T-helper 9 cell (primary cell): Measurements from ENCODE around the gene SH3PXD2A.
A peak's percentile ranks its signal among the peaks of the same experiment; 100 is the strongest.

Experiments used
- DNase-seq: peaks from one replicate; pipeline ENCODE4 v3.0.0-alpha.2; 2020

The SH3PXD2A gene

GRCh38 chr10:103574097-103575061, 281.0 kb downstream of the SH3PXD2A start:
- no peak for DNase-seq

GRCh38 chr10:103573205-103573487, 282.2 kb downstream of the SH3PXD2A start:
- no peak for DNase-seq

- DNase-seq: no peak
Measured at GRCh38 chr10:103572347-103573204, 282.8 kb downstream of the SH3PXD2A start.

- DNase-seq: no peak
Measured at GRCh38 chr10:103571656-103571975, 283.8 kb downstream of the SH3PXD2A start.

- no peak for DNase-seq
Measured at GRCh38 chr10:103570844-103571655, 284.3 kb downstream of the SH3PXD2A start.

- DNase-seq: no peak
Measured at GRCh38 chr10:103569896-103570295, 285.5 kb downstream of the SH3PXD2A start.

- DNase-seq: no peak
Measured at GRCh38 chr10:103568505-103568904, 286.9 kb downstream of the SH3PXD2A start.

- DNase-seq: no peak
Measured at GRCh38 chr10:103566536-103566935, 288.8 kb downstream of the SH3PXD2A start.

GRCh38 chr10:103564776-103565520, 290.4 kb downstream of the SH3PXD2A start:
- peak; percentile 16 for DNase-seq

- DNase-seq: no peak
Measured at GRCh38 chr10:103564116-103564501, 291.3 kb downstream of the SH3PXD2A start.

GRCh38 chr10:103563231-103564115, 291.9 kb downstream of the SH3PXD2A start:
- DNase-seq: no peak

GRCh38 chr10:103562383-103562782, 293.0 kb downstream of the SH3PXD2A start:
- no peak for DNase-seq

GRCh38 chr10:103560886-103561285, 294.5 kb downstream of the SH3PXD2A start:
- DNase-seq: no peak

GRCh38 chr10:103559776-103560175, 295.6 kb downstream of the SH3PXD2A start:
- DNase-seq: no peak

- no peak for DNase-seq
Measured at GRCh38 chr10:103558911-103559310, 296.5 kb downstream of the SH3PXD2A start.

- no peak for DNase-seq
Measured at GRCh38 chr10:103557455-103557854, 297.9 kb downstream of the SH3PXD2A start.

- DNase-seq: no peak
Measured at GRCh38 chr10:103556383-103557007, 298.9 kb downstream of the SH3PXD2A start.

- no peak for DNase-seq
Measured at GRCh38 chr10:103555712-103556111, 299.7 kb downstream of the SH3PXD2A start.

GRCh38 chr10:103555325-103555649, 300.1 kb downstream of the SH3PXD2A start:
- DNase-seq: no peak

- no peak for DNase-seq
Measured at GRCh38 chr10:103554488-103555324, 300.7 kb downstream of the SH3PXD2A start.
